ENCODE measurements around the gene ZBTB21. TPM values are rescaled to one million over a fixed set of nuclear protein-coding genes. Genes with fewer than 3 reads are reported as not detected.

ZBTB21 gene
- total and polyA plus RNA-seq, 2 donors (not counting 1 experiment from before 2014, with no cell fraction given): 8.9 to 9.1 TPM

GRCh38 chr21:42004406-42005199 lies 5.6 kb downstream of the ZBTB21 start:
- Histone ChIP-seq H3K4me3 (replicated peaks in 1 of 4; ENCODE audit: control extremely low read depth in 1 of 4, insufficient read depth in 1 of 4, low read depth in 3 of 4, low read length in 4 of 4) (no peak overlapping the region), H3K4me1 (ENCODE audit: control insufficient read depth, extremely low read depth, insufficient read depth, low read length) (peaks cover 5% of the 10 kb centered on the region), H3K36me3 (ENCODE audit: control insufficient read depth, insufficient read depth, low read length) (peaks cover 4% of the 10 kb centered on the region), H2AFZ (ENCODE audit: low read length) (no peak overlapping the region), H3K9ac (ENCODE audit: insufficient read depth, low read length) (no peak overlapping the region), H3K27ac (ENCODE audit: insufficient read depth, low read length) (no peak overlapping the region), H3K79me2 (ENCODE audit: control insufficient read depth, insufficient read depth, low read length) (peaks cover 31% of the 10 kb centered on the region), H3K9me3 (ENCODE audit: control insufficient read depth, insufficient read depth, low read depth, low read length) (no peaks in the 10 kb centered on the region), H3K4me2 (ENCODE audit: extremely low read depth, insufficient read depth, low read length) (no peak overlapping the region), H4K20me1 (ENCODE audit: control insufficient read depth, extremely low read depth, insufficient read depth, low read length) (no peaks in the 10 kb centered on the region), H3K27me3 (ENCODE audit: control insufficient read depth, insufficient read depth, low read length) (no peaks in the 10 kb centered on the region)
- no peak for DNase-seq (ENCODE audit: low read depth in 2 of 2)
- TF ChIP-seq EZH2 (IDR thresholded peaks at IDR 0.05; ENCODE audit: low read length, missing control alignments) (no peak), CTCF (conservative IDR thresholded peaks at IDR 0.05 in 1 of 2, IDR thresholded peaks at IDR 0.05 in 1 of 2; ENCODE audit: low read depth in 1 of 2, low read length in 2 of 2) (no peak)

- Histone ChIP-seq H3K36me3 (ENCODE audit: control insufficient read depth, insufficient read depth, low read length) (peaks cover 4% of the 10 kb centered on the region), H3K9ac (ENCODE audit: insufficient read depth, low read length) (no peak overlapping the region), H4K20me1 (ENCODE audit: control insufficient read depth, extremely low read depth, insufficient read depth, low read length) (no peaks in the 10 kb centered on the region), H3K4me3 (replicated peaks in 1 of 4; ENCODE audit: control extremely low read depth in 1 of 4, insufficient read depth in 1 of 4, low read depth in 3 of 4, low read length in 4 of 4) (no peak overlapping the region), H3K27me3 (ENCODE audit: control insufficient read depth, insufficient read depth, low read length) (no peaks in the 10 kb centered on the region), H3K9me3 (ENCODE audit: control insufficient read depth, insufficient read depth, low read depth, low read length) (no peaks in the 10 kb centered on the region), H2AFZ (ENCODE audit: low read length) (no peak overlapping the region), H3K4me1 (ENCODE audit: control insufficient read depth, extremely low read depth, insufficient read depth, low read length) (peaks cover 2% of the 10 kb centered on the region), H3K79me2 (ENCODE audit: control insufficient read depth, insufficient read depth, low read length) (peaks cover 29% of the 10 kb centered on the region), H3K4me2 (ENCODE audit: extremely low read depth, insufficient read depth, low read length) (peak overlapping the region; percentile 11), H3K27ac (ENCODE audit: insufficient read depth, low read length) (peak overlapping the region; percentile 57)
- TF ChIP-seq EZH2 (IDR thresholded peaks at IDR 0.05; ENCODE audit: low read length, missing control alignments): no peak
- TF ChIP-seq CTCF (conservative IDR thresholded peaks at IDR 0.05 in 1 of 2, IDR thresholded peaks at IDR 0.05 in 1 of 2; ENCODE audit: low read depth in 1 of 2, low read length in 2 of 2): no peak
- DNase-seq (ENCODE audit: low read depth in 2 of 2): peak in 1 of 2 donors; percentile 73
Measured at GRCh38 chr21:42003051-42003461, 7.1 kb downstream of the ZBTB21 start.

GRCh38 chr21:42002421-42002958 lies 7.7 kb downstream of the ZBTB21 start:
- Histone ChIP-seq H3K27ac (ENCODE audit: insufficient read depth, low read length) (peak overlapping the region; percentile 57), H3K4me2 (ENCODE audit: extremely low read depth, insufficient read depth, low read length) (no peak overlapping the region)
- DNase-seq (ENCODE audit: low read depth in 2 of 2): peak; percentile 72 to 98

More at GRCh38 chr21:42002421-42002958, 7.7 kb downstream of the ZBTB21 start:
- TF ChIP-seq CTCF (conservative IDR thresholded peaks at IDR 0.05 in 1 of 2, IDR thresholded peaks at IDR 0.05 in 1 of 2; ENCODE audit: low read depth in 1 of 2, low read length in 2 of 2) (no peak), EZH2 (IDR thresholded peaks at IDR 0.05; ENCODE audit: low read length, missing control alignments) (no peak)
- Histone ChIP-seq H3K9me3 (ENCODE audit: control insufficient read depth, insufficient read depth, low read depth, low read length) (no peaks in the 10 kb centered on the region), H2AFZ (ENCODE audit: low read length) (no peak overlapping the region), H3K4me1 (ENCODE audit: control insufficient read depth, extremely low read depth, insufficient read depth, low read length) (peaks cover 2% of the 10 kb centered on the region), H3K9ac (ENCODE audit: insufficient read depth, low read length) (no peak overlapping the region), H3K79me2 (ENCODE audit: control insufficient read depth, insufficient read depth, low read length) (peaks cover 24% of the 10 kb centered on the region), H3K27me3 (ENCODE audit: control insufficient read depth, insufficient read depth, low read length) (no peaks in the 10 kb centered on the region), H3K4me3 (replicated peaks in 1 of 4; ENCODE audit: control extremely low read depth in 1 of 4, insufficient read depth in 1 of 4, low read depth in 3 of 4, low read length in 4 of 4) (no peak overlapping the region), H3K36me3 (ENCODE audit: control insufficient read depth, insufficient read depth, low read length) (peaks cover 2% of the 10 kb centered on the region), H4K20me1 (ENCODE audit: control insufficient read depth, extremely low read depth, insufficient read depth, low read length) (no peaks in the 10 kb centered on the region)
